Mesenteric fat pad (tissue), 1 donor: ENCODE measurements around the gene TRA2B. TPM values are rescaled to one million over a fixed set of nuclear protein-coding genes. Genes with fewer than 3 reads are reported as not detected.

Experiments used
- DNase-seq: peaks from one replicate; pipeline ENCODE4 v3.0.0-alpha.2; 2020; ENCODE audit warnings: low spot score
- total RNA-seq: library from RNA; stranded (reverse); fragmentation: NEBNext Ultra II Directional; extraction: Animal tissue kit (Norgen Biotek cat#: 25700); gene quantifications from one replicate; pipeline ENCODE4 v1.2.1, GENCODE V29; 2021
- donor health status: DM: yes; HTN: yes; CAD: no.

The TRA2B gene
- total RNA-seq, 1 donor from 2014 or later = 117 TPM

- no peak for DNase-seq
Observed at GRCh38 chr3:185878920-185879319, 58.9 kb downstream of the TRA2B start.

DNA sequence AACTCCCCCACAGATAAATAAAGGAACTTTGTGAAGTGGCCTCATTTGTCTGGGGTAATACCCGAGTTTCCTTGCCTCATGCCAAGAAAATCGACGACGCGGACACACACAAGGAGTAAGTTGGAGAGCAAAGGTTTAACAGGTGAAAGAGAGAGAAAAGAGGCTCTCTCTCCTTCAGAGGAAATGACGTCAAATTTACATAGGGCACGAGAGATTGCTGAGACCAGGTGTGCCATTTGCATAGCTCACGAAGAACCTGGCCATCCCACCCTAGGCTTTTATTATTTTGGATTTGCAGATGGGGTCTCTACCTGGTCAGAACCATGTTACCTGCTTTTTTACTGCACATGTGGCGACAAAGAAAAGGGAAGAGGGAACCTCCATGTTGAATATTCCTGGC is 63.7 kb downstream of the TRA2B start:
- no peak for DNase-seq

- DNase-seq = no peak
Observed at GRCh38 chr3:185867650-185868049, 70.2 kb downstream of the TRA2B start.

- no peak for DNase-seq
Observed at GRCh38 chr3:185866995-185867394, 70.8 kb downstream of the TRA2B start.

GRCh38 chr3:185866555-185866954 is 71.3 kb downstream of the TRA2B start:
- DNase-seq = no peak

Other genes with a start within 250 kb of the TRA2B start
- 9.0 TPM for gene IGF2BP2, start 113.0 kb downstream of the TRA2B start, total RNA-seq
- gene ETV5, start 171.1 kb upstream of the TRA2B start, total RNA-seq = 25.0 TPM